Right lobe of liver (tissue), 6 donors: ENCODE data around the gene PLD6. TPM values are rescaled to one million over a fixed set of nuclear protein-coding genes. Genes with fewer than 3 reads are reported as not detected.

ENCODE experiments used
- ATAC-seq, 4 donors: fragments of 200-7000 bp; cut with Tn5 transposase; one replicate each; pipeline ENCODE4 v1.9.1; 2020; ENCODE audit warnings: mild to moderate bottlenecking in 4 of 4, moderate library complexity in 4 of 4
- DNase-seq, 3 donors: peaks; one replicate each; pipeline ENCODE4 v3.0.0-alpha.2; 2020
- H3K27ac ChIP-seq, 3 donors: fragments of 200-600 bp; one replicate each; pipeline ENCODE4 v1.8.0; 2022
- H3K27me3 ChIP-seq, 2 donors: fragments of 200-600 bp; one replicate each; pipeline ENCODE4 v1.8.0; 2022
- H3K36me3 ChIP-seq, 4 donors: fragments of 200-600 bp; sonication (generic) in 1 of 4; one replicate each; pipeline versions ENCODE4 v1.5.1 to v1.8.0; 2017 to 2022; ENCODE audit warnings: control low read depth in 1 of 4
- H3K4me1 ChIP-seq, 4 donors: fragments of 200-600 bp; sonication (generic) in 1 of 4; one replicate each; pipeline versions ENCODE4 v1.5.1 to v1.8.0; 2017 to 2022; ENCODE audit warnings: control low read depth in 1 of 4
- H3K4me3 ChIP-seq, 3 donors: fragments of 200-600 bp; one replicate each; pipeline ENCODE4 v1.8.0; 2022
- H3K9me3 ChIP-seq, 4 donors: fragments of 200-600 bp; sonication (generic) in 1 of 4; one replicate each; pipeline versions ENCODE4 v1.5.1 to v1.8.0; 2017 to 2022; ENCODE audit warnings: control low read depth in 1 of 4
- CTCF ChIP-seq, 4 donors: fragments of 200-600 bp in 3 of 4; fragments of 450-650 bp in 1 of 4; IDR thresholded peaks; one replicate each; pipeline versions ENCODE4 v1.5.1 to v1.8.0; 2016 to 2022; ENCODE audit warnings: antibody characterized with exemption in 4 of 4, mild to moderate bottlenecking in 2 of 4
- POLR2A ChIP-seq: fragments of 450-650 bp; IDR thresholded peaks from one replicate; pipeline ENCODE4 v1.6.1; 2017; ENCODE audit warnings: antibody characterized with exemption, mild to moderate bottlenecking
- WGBS: methylation state at CpG from one replicate; pipeline ENCODE4 v1.1.6; 2018; ENCODE audit warnings: low coverage, low lambda C conversion rate; ENCODE audit not compliant: insufficient coverage; ENCODE audit errors: missing lambda C conversion rate; 5-methylcytosine and 5-hydroxymethylcytosine counted together
- intact Hi-C, 2 donors: fragments of 100-400 bp; cut with DNase I; formaldehyde crosslinking; loops; one replicate each; pipeline versions ENCODE4 v1.11.2 to v1.14.1; 2022
- total RNA-seq, 6 experiments: library from RNA; depleted of rRNA in 2 of 6; stranded (reverse); fragments of >200 nt in 2 of 6; fragmentation: NEBNext Ultra II Directional in 3 of 6; extraction: Animal tissue kit (Norgen Biotek cat#: 25700) in 3 of 6; gene quantifications; one replicate each; pipeline versions ENCODE4 v1.1.0 to v1.2.4, GENCODE V29; 2016 to 2023
- donor health status: DM: no; HTN: yes; CAD: no.
- donor health status: DM: no; HTN: no; CAD: no.
- donor health status: DM: no; HTN: no; CAD: no.
- donor health status: DM: no; HTN: yes; CAD: no.
- donor health status: DM: no; HTN: yes; CAD: no.

The PLD6 gene
- total RNA-seq, 6 experiments from 2014 or later = 0.68 to 3.6 (median 2.8) TPM

- peaks cover 0 to 37% (median 21%) of the 10 kb centered on the region in 4 donors for H3K4me1 ChIP-seq
- peak; percentile 77 to 93 (median 92) for ATAC-seq
- no peak overlapping the region for H3K4me3 ChIP-seq
- H3K27me3 ChIP-seq = no peaks in the 10 kb centered on the region
- H3K9me3 ChIP-seq = no peaks in the 10 kb centered on the region
- TF ChIP-seq CTCF (IDR thresholded peaks at IDR 0.05) = no peak
- no peak for TF ChIP-seq POLR2A
- H3K36me3 ChIP-seq = peaks cover 0 to 77% (median 50%) of the 10 kb centered on the region in 4 donors
- peak in 2 of 3 donors; percentile 86 to 93 for DNase-seq
- peak overlapping the region in 1 of 3 donors; percentile 67 for H3K27ac ChIP-seq
- WGBS = 67% methylated on average over 9 of the region's 25 CpGs
- intact Hi-C loops = no loop called here
These were observed 21.7 kb upstream of the PLD6 start for GRCh38 chr17:17227608-17228520.

- H3K4me3 ChIP-seq = no peak overlapping the region
- 85% methylated on average over 3 of the region's 16 CpGs for WGBS
- peaks cover 0 to 87% (median 57%) of the 10 kb centered on the region in 4 donors for H3K36me3 ChIP-seq
- H3K27ac ChIP-seq = no peak overlapping the region
- no peaks in the 10 kb centered on the region for H3K27me3 ChIP-seq
- ATAC-seq = no peak
- peaks cover 0 to 26% (median 15%) of the 10 kb centered on the region in 4 donors for H3K4me1 ChIP-seq
- peak in 1 of 3 donors; percentile 25 for DNase-seq
- intact Hi-C loops = no loop called here
- no peak for TF ChIP-seq POLR2A
- TF ChIP-seq CTCF (IDR thresholded peaks at IDR 0.05) = no peak
- no peaks in the 10 kb centered on the region for H3K9me3 ChIP-seq
These were observed 20.5 kb upstream of the PLD6 start for GRCh38 chr17:17226451-17227265.

- Histone ChIP-seq H3K4me1 (peaks cover 0 to 26% (median 14%) of the 10 kb centered on the region in 4 donors), H3K9me3 (no peaks in the 10 kb centered on the region), H3K27ac (no peak overlapping the region), H3K27me3 (no peaks in the 10 kb centered on the region), H3K4me3 (no peak overlapping the region), H3K36me3 (peaks cover 0 to 87% (median 61%) of the 10 kb centered on the region in 4 donors)
- 75% methylated on average over 1 of the region's 10 CpGs for WGBS
- no peak for TF ChIP-seq CTCF (IDR thresholded peaks at IDR 0.05)
- no peak for TF ChIP-seq POLR2A
- peak in 1 of 3 donors; percentile 41 for DNase-seq
- intact Hi-C loops = no loop called here
- no peak for ATAC-seq
These were observed 19.8 kb upstream of the PLD6 start for GRCh38 chr17:17225901-17226300.

GRCh38 chr17:17224137-17224536 lies 18.0 kb upstream of the PLD6 start:
- intact Hi-C loops = no loop called here
- Histone ChIP-seq H3K36me3 (peaks cover 0 to 89% (median 62%) of the 10 kb centered on the region in 4 donors), H3K27ac (no peak overlapping the region), H3K4me1 (peaks cover 0 to 20% (median 9%) of the 10 kb centered on the region in 4 donors), H3K9me3 (no peaks in the 10 kb centered on the region), H3K27me3 (no peaks in the 10 kb centered on the region), H3K4me3 (no peak overlapping the region)
- ATAC-seq = no peak
- no peak for DNase-seq
- WGBS = 100% methylated on average over 1 of the region's 8 CpGs
- TF ChIP-seq POLR2A (no peak), CTCF (IDR thresholded peaks at IDR 0.05) (no peak)
